GM19043 (cell line): Measurements from ENCODE around the gene DDAH1.

ENCODE experiments used
- ATAC-seq: cut with Tn5 transposase; IDR thresholded peaks from one replicate; pipeline ENCODE4 v1.9.1; 2021; ENCODE audit warnings: low read depth; ENCODE audit not compliant: unreplicated experiment

DDAH1 gene

GRCh38 chr1:85397490-85398032 is 67.4 kb downstream of the DDAH1 start:
- ATAC-seq: no peak

DNA sequence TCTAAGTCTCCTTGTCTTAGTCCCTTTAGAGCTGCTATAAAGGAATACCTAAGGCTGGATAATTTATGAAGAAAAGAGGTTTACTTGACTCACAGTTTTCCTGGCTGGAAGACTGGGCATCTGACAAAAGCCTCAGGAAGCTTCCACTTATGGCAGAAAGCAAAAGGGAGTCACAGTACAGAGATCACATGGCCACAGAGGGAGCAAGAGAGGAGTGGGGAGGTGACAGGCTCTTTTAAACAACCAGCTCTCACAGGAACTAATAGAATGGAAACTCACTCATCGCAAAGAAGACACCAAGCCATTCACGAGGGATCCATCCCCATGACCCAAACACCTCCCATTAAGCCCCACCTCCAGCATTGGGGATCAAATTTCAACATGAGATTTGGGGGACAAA is 68.8 kb downstream of the DDAH1 start:
- ATAC-seq: no peak

DNA sequence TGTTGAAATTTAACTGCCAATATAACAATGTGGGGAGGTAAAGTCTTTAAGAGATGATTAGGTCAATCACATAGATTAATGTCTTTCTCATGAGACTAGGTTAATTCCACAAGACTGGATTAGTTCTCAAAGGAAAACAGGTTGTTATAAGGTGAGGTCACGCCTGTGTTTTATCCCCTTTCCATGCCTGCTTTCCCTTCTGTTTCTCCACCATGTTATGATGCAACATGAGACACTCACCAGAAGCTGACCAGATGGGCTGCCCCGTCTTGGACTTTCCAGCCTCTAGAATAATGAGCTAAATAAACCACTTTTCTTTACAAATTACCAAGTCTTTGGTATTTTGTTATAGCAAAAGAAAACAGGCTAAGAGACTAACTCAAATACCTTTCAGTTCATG is 70.8 kb downstream of the DDAH1 start:
- ATAC-seq: no peak

DNA sequence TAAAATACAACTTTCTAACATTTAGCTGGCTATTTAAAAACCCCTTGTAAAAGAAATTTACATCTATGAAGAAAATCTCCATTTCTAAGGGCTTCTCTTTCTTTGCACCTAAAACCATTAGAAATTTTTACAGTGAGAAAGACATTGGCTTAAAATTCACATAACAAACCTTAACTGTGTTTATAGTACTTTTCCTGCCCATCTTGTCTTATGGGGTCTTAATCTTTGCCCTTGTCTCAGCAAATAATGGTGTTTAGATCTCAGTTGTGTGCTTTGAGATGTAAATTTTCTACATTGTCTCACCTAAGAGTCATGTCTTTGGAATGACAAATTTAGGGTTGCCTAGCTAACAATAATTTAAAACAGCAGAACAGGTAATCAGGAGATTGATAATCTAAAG is 71.5 kb downstream of the DDAH1 start:
- ATAC-seq: no peak

DNA sequence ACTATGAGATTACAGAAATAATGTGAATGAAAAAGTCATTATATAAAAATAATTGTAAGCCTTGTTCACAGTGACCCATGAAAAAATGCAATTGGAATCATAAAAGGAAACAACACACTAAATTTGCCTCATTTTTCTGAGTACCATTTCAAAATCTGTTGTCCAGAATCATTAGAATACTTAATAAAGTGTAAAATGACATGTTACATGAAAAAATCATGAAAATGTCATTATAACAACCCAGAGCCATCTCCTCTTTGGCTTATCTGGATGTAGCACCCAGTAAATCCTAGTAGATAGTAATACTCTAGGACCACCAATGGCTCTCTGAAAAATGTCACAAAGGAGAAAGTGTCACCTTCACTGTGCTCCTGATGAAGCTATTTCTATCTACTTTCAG is 76.5 kb downstream of the DDAH1 start:
- ATAC-seq: no peak

DNA sequence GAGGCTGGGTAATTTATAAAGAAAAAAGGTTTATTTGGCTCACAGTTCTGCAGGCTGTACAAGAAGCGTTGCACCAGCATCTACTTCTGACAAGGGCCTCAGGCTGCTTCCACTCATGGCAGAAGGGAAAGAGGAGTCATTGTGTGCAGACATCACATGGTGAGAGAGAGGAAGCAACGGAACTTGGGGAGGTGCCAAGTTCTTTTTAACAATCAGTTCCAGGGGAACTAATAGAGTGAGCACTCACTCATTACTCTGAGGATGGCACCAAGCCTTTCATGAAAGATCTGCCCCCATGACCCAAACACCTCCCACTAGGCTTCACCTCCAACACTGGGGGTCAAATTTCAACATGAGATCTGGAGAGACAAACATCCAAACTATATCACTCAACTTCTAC is 77.2 kb downstream of the DDAH1 start:
- no peak for ATAC-seq

GRCh38 chr1:85386068-85386722 is 78.8 kb downstream of the DDAH1 start:
- no peak for ATAC-seq

DNA sequence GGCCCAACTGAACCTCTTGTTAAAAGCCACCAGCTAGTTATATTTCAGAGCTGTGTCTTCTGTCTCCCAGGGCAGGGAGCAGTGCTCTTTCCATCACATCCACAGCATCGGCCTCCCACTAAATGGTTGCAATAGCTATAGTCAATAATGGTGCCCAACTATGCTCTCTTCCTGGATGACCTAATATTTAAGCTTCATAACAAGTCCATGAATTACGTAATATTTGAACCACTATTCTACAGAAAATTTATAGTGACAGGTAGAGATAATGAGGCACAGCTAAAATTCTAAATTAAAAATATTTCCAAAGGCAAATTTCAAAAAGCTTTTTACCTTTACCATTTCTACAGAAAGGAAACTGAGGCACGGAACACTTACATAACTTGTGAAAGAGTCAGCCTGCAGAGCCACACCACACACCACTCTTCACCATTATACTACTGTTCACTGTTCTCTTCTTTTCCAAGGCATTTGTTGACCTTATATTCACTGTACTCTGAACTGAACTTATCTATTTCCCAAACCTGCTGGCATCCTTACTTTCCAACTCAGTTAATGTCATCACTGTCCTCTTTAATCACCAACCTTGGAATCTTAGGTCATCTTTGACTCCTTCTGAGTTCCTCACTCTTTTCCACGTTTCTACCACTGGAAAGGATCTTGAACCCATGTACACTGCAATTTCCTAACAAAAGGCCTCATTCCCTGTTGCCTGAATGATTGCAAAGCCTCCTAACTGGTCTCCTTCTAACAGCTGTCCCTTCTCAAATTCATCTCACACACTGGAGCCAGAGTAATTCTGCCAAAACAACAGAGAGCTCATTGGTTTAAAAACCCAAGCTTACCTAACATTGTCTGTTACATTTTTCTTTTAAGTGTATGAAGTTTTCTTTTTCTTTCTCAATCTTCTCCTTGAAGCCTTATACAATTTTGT is 85.5 kb downstream of the DDAH1 start:
- ATAC-seq: no peak

- ATAC-seq: no peak
Observed at GRCh38 chr1:85378534-85378933, 86.4 kb downstream of the DDAH1 start.

DNA sequence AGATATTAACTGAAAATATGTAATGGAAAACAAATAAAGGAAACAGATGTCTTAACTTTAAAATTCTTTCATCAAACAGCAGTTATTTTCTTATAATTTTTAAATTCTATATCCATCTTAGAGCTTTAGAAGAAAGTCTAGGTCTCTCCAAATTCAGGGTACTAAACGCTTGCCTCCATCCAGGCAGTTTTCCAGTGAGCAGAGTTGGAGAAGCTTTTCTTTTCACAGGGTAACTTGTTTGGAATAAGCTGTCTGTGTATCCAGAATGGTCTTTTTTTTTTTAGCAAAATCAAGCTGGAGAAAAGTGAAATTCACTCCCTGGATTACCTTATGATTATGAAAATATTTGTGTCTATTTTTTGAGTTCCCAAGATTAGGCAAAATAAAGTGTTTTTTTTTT is 88.6 kb downstream of the DDAH1 start:
- no peak for ATAC-seq

DNA sequence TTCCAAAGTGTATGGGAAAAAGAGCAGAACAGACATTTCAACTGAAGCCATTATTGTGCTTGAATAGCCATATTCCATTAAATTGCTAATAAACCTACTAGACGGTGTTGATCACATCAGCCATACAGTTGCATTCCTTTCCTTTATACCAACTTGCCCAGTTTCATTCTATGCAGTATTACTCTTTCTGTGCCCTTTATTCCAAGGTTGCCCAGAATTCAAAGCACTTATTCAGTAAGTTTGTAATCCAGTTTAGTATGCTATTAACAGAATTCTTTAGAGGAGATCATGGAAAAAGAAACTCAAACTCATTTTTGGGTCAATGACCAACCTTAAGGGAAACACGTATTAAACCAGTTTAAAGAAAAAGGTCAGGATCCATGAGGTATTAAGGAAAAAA is 89.5 kb downstream of the DDAH1 start:
- ATAC-seq: no peak

GRCh38 chr1:85374160-85374559 is 90.8 kb downstream of the DDAH1 start:
- ATAC-seq: no peak

DNA sequence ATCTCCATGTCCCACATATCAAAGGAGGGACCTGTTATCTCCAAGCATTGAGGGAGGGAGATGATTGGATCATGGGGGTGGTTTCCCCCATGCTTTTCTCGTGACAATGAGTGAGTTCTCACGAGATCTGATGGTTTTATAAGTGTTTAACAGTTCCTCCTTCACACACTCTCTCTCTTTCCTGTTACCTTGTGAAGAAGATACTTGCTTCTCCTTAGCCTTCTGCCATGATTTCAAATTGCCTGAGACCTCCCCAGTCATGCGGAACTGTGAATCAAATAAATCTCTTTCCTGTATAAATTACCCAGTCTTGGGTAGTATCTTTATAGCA is 91.6 kb downstream of the DDAH1 start:
- ATAC-seq: no peak

DNA sequence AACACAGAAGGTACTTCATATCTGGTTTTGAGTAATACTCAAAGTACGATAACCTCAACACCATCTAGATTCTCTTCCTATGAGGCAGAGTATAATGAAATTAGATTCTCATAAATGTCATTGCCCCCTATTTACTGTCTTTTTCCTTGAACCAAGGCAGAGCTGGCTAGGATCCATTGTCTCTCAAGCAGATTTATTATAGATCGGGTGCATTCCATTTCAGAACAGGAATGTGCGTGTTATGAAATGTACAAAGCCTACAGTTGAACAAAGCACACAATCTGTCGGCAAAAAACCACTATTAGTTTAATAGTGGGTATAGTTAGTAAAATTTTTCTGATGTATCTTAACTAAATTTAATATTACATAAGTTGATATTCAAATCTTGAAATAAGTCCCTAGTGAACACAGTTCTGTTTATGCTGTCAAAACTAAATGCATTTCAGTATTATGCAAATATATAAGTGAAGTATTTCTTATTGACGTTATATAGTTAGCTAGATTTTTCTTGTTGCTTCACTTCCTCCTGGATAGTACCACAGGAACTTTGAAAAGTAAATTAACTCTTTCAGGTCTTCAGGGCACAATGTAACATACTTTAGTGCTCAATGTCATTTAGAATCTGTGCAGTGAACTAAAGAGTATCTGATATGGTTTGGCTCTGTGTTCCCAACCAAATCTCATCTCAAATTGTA is 92.1 kb downstream of the DDAH1 start:
- no peak for ATAC-seq

DNA sequence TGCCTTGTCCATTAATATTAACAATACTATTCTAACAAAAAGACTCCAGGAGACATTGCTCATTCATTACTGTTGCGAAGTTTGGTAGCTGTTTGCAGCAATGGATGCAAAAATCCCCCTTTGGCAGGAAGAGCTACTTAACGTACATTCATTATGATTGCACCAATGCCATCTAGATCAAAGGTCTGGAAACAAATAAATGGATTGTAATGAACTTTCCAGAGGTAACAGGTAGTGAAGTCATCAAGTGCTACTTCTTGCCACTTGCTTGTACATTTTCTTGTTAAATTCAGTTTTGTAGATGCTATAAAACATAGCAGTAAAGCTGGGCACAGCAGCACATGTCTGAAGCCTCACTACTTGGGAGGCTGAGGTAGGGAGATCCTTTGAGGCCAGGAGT is 93.9 kb downstream of the DDAH1 start:
- no peak for ATAC-seq

GRCh38 chr1:85368073-85368770 is 96.7 kb downstream of the DDAH1 start:
- no peak for ATAC-seq

GRCh38 chr1:85366391-85367170 is 98.4 kb downstream of the DDAH1 start:
- ATAC-seq: no peak

GRCh38 chr1:85365851-85366250 is 99.1 kb downstream of the DDAH1 start:
- ATAC-seq: no peak

DNA sequence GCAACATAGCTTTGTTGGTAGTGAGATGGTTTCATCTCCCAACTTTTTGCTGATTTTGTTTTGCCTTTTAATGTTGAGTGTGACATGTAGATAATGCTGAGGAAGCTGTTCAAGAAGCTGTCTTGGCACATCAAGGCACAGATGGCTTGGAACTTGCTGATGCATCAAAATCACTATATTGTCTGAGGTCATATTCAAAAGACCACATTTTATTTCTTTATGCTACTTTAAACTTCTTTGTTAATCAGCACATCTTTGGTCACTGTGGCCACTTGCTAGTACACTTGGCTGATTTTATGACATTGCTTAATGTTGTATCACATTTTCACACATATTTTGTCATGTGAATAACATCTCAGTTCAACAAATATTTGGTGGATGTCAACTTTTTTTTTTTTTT is 101.4 kb downstream of the DDAH1 start:
- no peak for ATAC-seq

DNA sequence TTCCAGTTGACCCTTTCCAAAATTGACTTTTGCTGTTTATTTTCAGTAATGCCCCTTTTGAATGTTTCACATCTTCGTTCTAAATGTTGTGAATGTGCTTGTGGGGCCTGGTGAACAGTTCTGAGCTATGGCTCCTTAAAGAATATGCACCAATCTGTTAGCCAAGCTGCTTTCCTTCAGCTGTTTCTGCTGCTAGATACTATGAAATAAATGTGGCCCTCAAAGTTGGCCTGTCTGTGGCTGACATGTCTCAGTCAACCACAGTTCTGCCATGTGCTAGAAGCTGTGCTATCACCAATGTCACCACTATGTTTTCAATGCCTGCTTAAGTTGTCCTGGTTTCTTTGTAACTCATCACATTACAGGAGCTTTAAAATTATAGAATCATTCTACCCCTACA is 101.9 kb downstream of the DDAH1 start:
- no peak for ATAC-seq
